HepG2 (cell line): ENCODE results near the gene SETD1A. TPM values are rescaled to one million over a fixed set of nuclear protein-coding genes. Genes with fewer than 3 reads are reported as not detected.

ENCODE experiments used
- ATAC-seq: fragments of 200-7000 bp; cut with Tn5 transposase; 3 replicates; pipeline ENCODE4 v1.9.1; 2020; ENCODE audit warnings: mild to moderate bottlenecking, moderate library complexity
- BruUV-seq: library from RNA; stranded (reverse); fragments of 400-500 nt; replicated peaks from 2 replicates; lab custom pipeline; 2021; lab: Mats Ljungman, UMichigan
- CTCF ChIA-PET: fragments of 300-600 bp; formaldehyde crosslinking; extraction: SDS; loops from one replicate; lab custom pipeline; 2021; ENCODE audit warnings: low total read pairs, inconsistent platforms, low intra/inter-chr PET ratio; lab: Yijun Ruan, JAX
- POLR2A ChIA-PET: fragments of 350-600 bp; sonication (Branson Sonifier 250); formaldehyde crosslinking; loops from one replicate; lab custom pipeline; 2020; ENCODE audit warnings: antibody characterized with exemption, inconsistent platforms; lab: Yijun Ruan, JAX
- DNase-seq: peaks from one replicate; pipeline ENCODE4 v3.0.0-alpha.2; 2015; ENCODE audit warnings: low spot score
- FAIRE-seq: peaks from 3 replicates; lab custom pipeline; 2011; peaks lifted over from hg19 to GRCh38; lab: Jason Lieb, UNC
- H2AFZ ChIP-seq: one replicate; pipeline ENCODE4 v1.6.1; 2011; ENCODE audit warnings: low read length, inconsistent platforms
- H3K27ac ChIP-seq: fragments of 300-600 bp; 3 replicates; pipeline ENCODE4 v1.8.0; 2011; ENCODE audit warnings: mixed run types, mild to moderate bottlenecking, mixed read lengths, low read length, inconsistent platforms; ENCODE audit not compliant: insufficient read depth; ENCODE audit errors: extremely low read length
- H3K27me3 ChIP-seq, 2 experiments: fragments of 200-600 bp in 1 of 2; 2 replicates in 1 of 2; 3 replicates in 1 of 2; pipeline versions ENCODE4 v1.6.0 to v1.8.0; 2011; ENCODE audit warnings: low read length in 2 of 2, mild to moderate bottlenecking in 2 of 2, moderate library complexity in 2 of 2, inconsistent platforms in 1 of 2; ENCODE audit not compliant: insufficient read depth in 2 of 2, control insufficient read depth in 1 of 2
- H3K36me3 ChIP-seq, 2 experiments: fragments of 200-600 bp in 1 of 2; replicated peaks in 1 of 2; 2 replicates in 1 of 2; 3 replicates in 1 of 2; pipeline versions ENCODE4 v1.5.1 to v1.8.0; 2011; ENCODE audit warnings: low read length in 2 of 2, inconsistent platforms in 1 of 2; ENCODE audit not compliant: insufficient read depth in 2 of 2, control insufficient read depth in 1 of 2
- H3K4me1 ChIP-seq: 2 replicates; pipeline ENCODE4 v1.5.1; 2012; ENCODE audit warnings: low read length, inconsistent platforms; ENCODE audit not compliant: insufficient read depth
- H3K4me2 ChIP-seq: 2 replicates; pipeline ENCODE4 v1.6.0; 2011; ENCODE audit warnings: low read depth, low read length, inconsistent platforms
- H3K4me3 ChIP-seq, 3 experiments: fragments of 200-600 bp in 1 of 3; sonication (generic), shearing (Covaris generic) in 1 of 3; replicated peaks in 1 of 3; 2 replicates each; pipeline ENCODE4 v1.5.1; 2011 to 2016; ENCODE audit warnings: low read length in 3 of 3, inconsistent platforms in 2 of 3, low read depth in 2 of 3, mild to moderate bottlenecking in 2 of 3, control low read depth in 1 of 3, mixed read lengths in 1 of 3; ENCODE audit not compliant: insufficient read depth in 1 of 3
- H3K79me2 ChIP-seq: one replicate; pipeline ENCODE4 v1.6.1; 2011; ENCODE audit warnings: low read length, inconsistent platforms; ENCODE audit not compliant: insufficient read depth
- H3K9ac ChIP-seq: 2 replicates; pipeline ENCODE4 v1.6.0; 2011; ENCODE audit warnings: mild to moderate bottlenecking, low read depth, low read length, inconsistent platforms; ENCODE audit not compliant: insufficient read depth
- H3K9me3 ChIP-seq: 2 replicates; pipeline ENCODE4 v1.5.1; 2012; ENCODE audit warnings: mild to moderate bottlenecking, low read length
- H4K20me1 ChIP-seq: 2 replicates; pipeline ENCODE4 v1.6.0; 2011; ENCODE audit warnings: inconsistent platforms, mild to moderate bottlenecking, low read length, moderate library complexity; ENCODE audit not compliant: insufficient read depth
- IKZF4 ChIP-seq: sonication (generic); formaldehyde crosslinking; IDR thresholded peaks from 2 replicates; pipeline ENCODE4 v1.5.1; 2020; ENCODE audit warnings: borderline replicate concordance, mild to moderate bottlenecking, low read depth, missing genetic modification reagents; ENCODE audit errors: not compliant biosample characterization
- KLF12 ChIP-seq: sonication (generic); formaldehyde crosslinking; IDR thresholded peaks from 2 replicates; pipeline ENCODE4 v1.4.0; 2020; ENCODE audit warnings: missing genetic modification reagents, borderline replicate concordance
- SIN3A ChIP-seq: IDR thresholded peaks from 2 replicates; pipeline ENCODE4 v1.6.1; 2011; ENCODE audit warnings: low read depth, mild to moderate bottlenecking, control low read depth, low read length, borderline replicate concordance
- SMYD3 ChIP-seq: sonication (generic); formaldehyde crosslinking; IDR thresholded peaks from 2 replicates; pipeline ENCODE4 v1.8.1; 2023; ENCODE audit warnings: mild to moderate bottlenecking, missing genetic modification reagents
- SRY ChIP-seq: sonication (generic); formaldehyde crosslinking; IDR thresholded peaks from 2 replicates; pipeline ENCODE4 v1.8.0; 2022; ENCODE audit warnings: mild to moderate bottlenecking, missing genetic modification reagents
- TSC22D2 ChIP-seq: sonication (generic); formaldehyde crosslinking; IDR thresholded peaks from 2 replicates; pipeline ENCODE4 v1.5.1; 2020; ENCODE audit warnings: missing genetic modification reagents, mild to moderate bottlenecking, borderline replicate concordance
- WGBS: methylation state at CpG from one replicate; pipeline ENCODE4 v1.1.6; 2017; ENCODE audit warnings: low lambda C conversion rate; 5-methylcytosine and 5-hydroxymethylcytosine counted together
- in situ Hi-C: cut with HindIII; loops from 2 replicates; pipeline ENCODE4 v1.10.0; 2017; ENCODE audit warnings: low pct_unique_long_range_greater_than_20kb; ENCODE audit not compliant: extremely low pct_ligation_motif_present
- intact Hi-C: fragments of 100-400 bp; cut with micrococcal nuclease; formaldehyde crosslinking; loops from one replicate; pipeline ENCODE4 v1.10.0; 2022; ENCODE audit not compliant: unreplicated experiment
- polyA plus RNA-seq, 8 experiments: library from polyadenylated mRNA; depleted of rRNA in 3 of 8; stranded (reverse) in 7 of 8; unstranded in 1 of 8; fragments of >200 nt; fragmentation: Illumina TruSeq in 4 of 8; extraction: Trizol in 4 of 8; gene quantifications; 2 replicates each; pipeline versions ENCODE4 v1.2.1 to v1.2.3, GENCODE V29; 2011 to 2016; ENCODE audit warnings: low read depth in 4 of 8, missing spikeins in 1 of 8, mixed read lengths in 1 of 8; ENCODE audit not compliant: insufficient read depth in 1 of 8
- total RNA-seq, 5 experiments: library from RNA; depleted of rRNA; stranded (reverse); fragments of >200 nt; fragmentation: Illumina TruSeq; extraction: Trizol; gene quantifications; 2 replicates each; pipeline ENCODE4 v1.2.3, GENCODE V29; 2016; ENCODE audit warnings: low read depth in 1 of 5
- TF ChIP-seq, protein P1 (sequence below): sonication (generic); formaldehyde crosslinking; IDR thresholded peaks from 2 replicates; pipeline ENCODE4 v1.5.0; 2020; ENCODE audit warnings: mild to moderate bottlenecking, missing genetic modification reagents, moderate library complexity
- TF ChIP-seq, protein P2 (sequence below): sonication (generic); formaldehyde crosslinking; IDR thresholded peaks from 2 replicates; pipeline ENCODE4 v1.5.0; 2020; ENCODE audit warnings: mild to moderate bottlenecking, missing genetic modification reagents, borderline replicate concordance
- TF ChIP-seq, protein P3 (sequence below): sonication (generic); formaldehyde crosslinking; IDR thresholded peaks from 2 replicates; pipeline ENCODE4 v1.8.0; 2022; ENCODE audit warnings: missing genetic modification reagents, mild to moderate bottlenecking, moderate library complexity, borderline replicate concordance

SETD1A gene
- total and polyA plus RNA-seq, 2 of the 13 experiments (the other 11 are each of a cell fraction or from before 2014, with no cell fraction given): 3.8 to 5.6 TPM

DNA sequence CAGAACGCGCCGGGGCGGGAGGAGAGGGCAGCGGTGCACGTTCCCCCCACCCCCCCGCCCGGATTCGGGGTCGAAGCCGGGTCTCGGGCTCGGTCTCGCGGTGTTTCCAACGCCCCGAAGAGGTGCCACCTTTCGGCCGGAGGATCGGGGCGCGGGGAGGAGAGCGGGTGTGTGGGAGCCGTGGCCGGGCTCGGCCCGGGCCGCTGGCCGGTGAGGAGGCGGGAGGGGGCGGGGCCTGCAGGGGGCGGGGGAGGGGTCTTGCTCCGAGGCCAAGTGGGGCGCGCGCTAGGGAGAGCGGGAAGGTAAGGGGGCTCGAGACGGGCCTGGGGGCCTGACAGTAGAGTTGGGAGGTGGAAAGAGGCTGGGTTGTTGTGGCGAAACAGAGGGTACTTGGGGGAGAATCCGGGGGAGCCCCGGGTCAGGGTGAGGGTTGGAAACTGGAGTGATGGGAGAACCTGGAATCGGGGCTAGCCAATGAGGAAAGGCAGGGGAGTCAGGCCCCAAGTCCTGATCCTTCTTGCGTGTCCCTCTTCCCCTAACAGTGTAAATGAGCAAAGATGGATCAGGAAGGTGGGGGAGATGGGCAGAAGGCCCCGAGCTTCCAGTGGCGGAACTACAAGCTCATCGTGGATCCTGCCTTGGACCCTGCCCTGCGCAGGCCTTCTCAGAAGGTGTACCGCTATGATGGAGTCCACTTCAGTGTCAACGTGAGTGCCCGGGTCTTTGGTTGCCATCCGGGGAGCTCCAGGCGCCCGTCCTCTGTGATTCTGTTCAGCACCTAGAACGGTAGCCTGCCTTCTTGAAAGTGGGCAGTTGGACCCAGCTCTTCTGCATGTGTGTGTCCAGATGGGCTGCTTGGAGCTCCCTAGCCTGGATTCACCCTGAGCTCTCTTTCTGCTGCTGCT lies 873 bp downstream of the SETD1A start:
- WGBS: 15% methylated on average over 42 of the region's 55 CpGs
- FAIRE-seq: no peak
- TF ChIP-seq, protein P1, sequence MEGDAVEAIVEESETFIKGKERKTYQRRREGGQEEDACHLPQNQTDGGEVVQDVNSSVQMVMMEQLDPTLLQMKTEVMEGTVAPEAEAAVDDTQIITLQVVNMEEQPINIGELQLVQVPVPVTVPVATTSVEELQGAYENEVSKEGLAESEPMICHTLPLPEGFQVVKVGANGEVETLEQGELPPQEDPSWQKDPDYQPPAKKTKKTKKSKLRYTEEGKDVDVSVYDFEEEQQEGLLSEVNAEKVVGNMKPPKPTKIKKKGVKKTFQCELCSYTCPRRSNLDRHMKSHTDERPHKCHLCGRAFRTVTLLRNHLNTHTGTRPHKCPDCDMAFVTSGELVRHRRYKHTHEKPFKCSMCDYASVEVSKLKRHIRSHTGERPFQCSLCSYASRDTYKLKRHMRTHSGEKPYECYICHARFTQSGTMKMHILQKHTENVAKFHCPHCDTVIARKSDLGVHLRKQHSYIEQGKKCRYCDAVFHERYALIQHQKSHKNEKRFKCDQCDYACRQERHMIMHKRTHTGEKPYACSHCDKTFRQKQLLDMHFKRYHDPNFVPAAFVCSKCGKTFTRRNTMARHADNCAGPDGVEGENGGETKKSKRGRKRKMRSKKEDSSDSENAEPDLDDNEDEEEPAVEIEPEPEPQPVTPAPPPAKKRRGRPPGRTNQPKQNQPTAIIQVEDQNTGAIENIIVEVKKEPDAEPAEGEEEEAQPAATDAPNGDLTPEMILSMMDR (CRISPR knock-in tag): peak; percentile 13; the same call in 1 of the 2 replicates
- TF ChIP-seq SMYD3 (CRISPR knock-in tag) (no peak), SRY (CRISPR knock-in tag) (no peak), SIN3A (0 out of 2 replicates have a peak, but pooled peaks have one; percentile 19), TSC22D2 (CRISPR knock-in tag) (no peak), IKZF4 (peak; percentile 33), KLF12 (CRISPR knock-in tag) (no peak)
- TF ChIP-seq, protein P2, sequence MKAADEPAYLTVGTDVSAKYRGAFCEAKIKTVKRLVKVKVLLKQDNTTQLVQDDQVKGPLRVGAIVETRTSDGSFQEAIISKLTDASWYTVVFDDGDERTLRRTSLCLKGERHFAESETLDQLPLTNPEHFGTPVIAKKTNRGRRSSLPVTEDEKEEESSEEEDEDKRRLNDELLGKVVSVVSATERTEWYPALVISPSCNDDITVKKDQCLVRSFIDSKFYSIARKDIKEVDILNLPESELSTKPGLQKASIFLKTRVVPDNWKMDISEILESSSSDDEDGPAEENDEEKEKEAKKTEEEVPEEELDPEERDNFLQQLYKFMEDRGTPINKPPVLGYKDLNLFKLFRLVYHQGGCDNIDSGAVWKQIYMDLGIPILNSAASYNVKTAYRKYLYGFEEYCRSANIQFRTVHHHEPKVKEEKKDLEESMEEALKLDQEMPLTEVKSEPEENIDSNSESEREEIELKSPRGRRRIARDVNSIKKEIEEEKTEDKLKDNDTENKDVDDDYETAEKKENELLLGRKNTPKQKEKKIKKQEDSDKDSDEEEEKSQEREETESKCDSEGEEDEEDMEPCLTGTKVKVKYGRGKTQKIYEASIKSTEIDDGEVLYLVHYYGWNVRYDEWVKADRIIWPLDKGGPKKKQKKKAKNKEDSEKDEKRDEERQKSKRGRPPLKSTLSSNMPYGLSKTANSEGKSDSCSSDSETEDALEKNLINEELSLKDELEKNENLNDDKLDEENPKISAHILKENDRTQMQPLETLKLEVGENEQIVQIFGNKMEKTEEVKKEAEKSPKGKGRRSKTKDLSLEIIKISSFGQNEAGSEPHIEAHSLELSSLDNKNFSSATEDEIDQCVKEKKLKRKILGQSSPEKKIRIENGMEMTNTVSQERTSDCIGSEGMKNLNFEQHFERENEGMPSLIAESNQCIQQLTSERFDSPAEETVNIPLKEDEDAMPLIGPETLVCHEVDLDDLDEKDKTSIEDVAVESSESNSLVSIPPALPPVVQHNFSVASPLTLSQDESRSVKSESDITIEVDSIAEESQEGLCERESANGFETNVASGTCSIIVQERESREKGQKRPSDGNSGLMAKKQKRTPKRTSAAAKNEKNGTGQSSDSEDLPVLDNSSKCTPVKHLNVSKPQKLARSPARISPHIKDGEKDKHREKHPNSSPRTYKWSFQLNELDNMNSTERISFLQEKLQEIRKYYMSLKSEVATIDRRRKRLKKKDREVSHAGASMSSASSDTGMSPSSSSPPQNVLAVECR (CRISPR knock-in tag): 0 out of 2 replicates have a peak, but pooled peaks have one; percentile 29
- TF ChIP-seq, protein P3, sequence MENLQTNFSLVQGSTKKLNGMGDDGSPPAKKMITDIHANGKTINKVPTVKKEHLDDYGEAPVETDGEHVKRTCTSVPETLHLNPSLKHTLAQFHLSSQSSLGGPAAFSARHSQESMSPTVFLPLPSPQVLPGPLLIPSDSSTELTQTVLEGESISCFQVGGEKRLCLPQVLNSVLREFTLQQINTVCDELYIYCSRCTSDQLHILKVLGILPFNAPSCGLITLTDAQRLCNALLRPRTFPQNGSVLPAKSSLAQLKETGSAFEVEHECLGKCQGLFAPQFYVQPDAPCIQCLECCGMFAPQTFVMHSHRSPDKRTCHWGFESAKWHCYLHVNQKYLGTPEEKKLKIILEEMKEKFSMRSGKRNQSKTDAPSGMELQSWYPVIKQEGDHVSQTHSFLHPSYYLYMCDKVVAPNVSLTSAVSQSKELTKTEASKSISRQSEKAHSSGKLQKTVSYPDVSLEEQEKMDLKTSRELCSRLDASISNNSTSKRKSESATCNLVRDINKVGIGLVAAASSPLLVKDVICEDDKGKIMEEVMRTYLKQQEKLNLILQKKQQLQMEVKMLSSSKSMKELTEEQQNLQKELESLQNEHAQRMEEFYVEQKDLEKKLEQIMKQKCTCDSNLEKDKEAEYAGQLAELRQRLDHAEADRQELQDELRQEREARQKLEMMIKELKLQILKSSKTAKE (CRISPR knock-in tag): no peak

More for the DNA sequence above, 873 bp downstream of the SETD1A start:
- H3K4me1 ChIP-seq: peaks cover 48% of the 10 kb centered on the region
- in situ Hi-C loops (no loop called here), intact Hi-C loops (loop anchor here (10.0 kb wide), 2 partner anchors 136 to 186 kb away; partner anchors contain the start of gene VKORC1)
- ChIA-PET CTCF (no interaction called here), POLR2A (interaction anchor here (0.6 to 1.4 kb wide), 5 partner anchors 12 to 159 kb away, joined by 3 to 4 read pairs (median 3); partner anchors contain the start of gene KAT8)
- peaks cover 5% of the 10 kb centered on the region; the same call in 1 of the 2 replicates for H4K20me1 ChIP-seq
- no peaks in the 10 kb centered on the region for H3K9me3 ChIP-seq
- peak overlapping the region; percentile 100 for H3K9ac ChIP-seq
- H3K79me2 ChIP-seq: peaks cover 15% of the 10 kb centered on the region
- H3K27me3 ChIP-seq: no peaks in the 10 kb centered on the region; a peak in 1 of 5 replicates
- BruUV-seq: no TSS peak
- DNase-seq: peak; percentile 71
- H2AFZ ChIP-seq: no peak overlapping the region
- peaks cover 27 to 46% of the 10 kb centered on the region in 2 experiments for H3K36me3 ChIP-seq
- H3K4me3 ChIP-seq: peak overlapping the region; percentile 84 to 98 (median 93)
- peak; percentile 30 for ATAC-seq
- peak overlapping the region; percentile 97 for H3K27ac ChIP-seq
- peak overlapping the region; percentile 99 for H3K4me2 ChIP-seq
